ENCODE data around the gene SNTG2. TPM values are rescaled to one million over a fixed set of nuclear protein-coding genes. Genes with fewer than 3 reads are reported as not detected.

Gene SNTG2
- polyA plus RNA-seq, 3 donors = not detected

GRCh38 chr2:916935-917334 lies 33.7 kb upstream of the SNTG2 start:
- 95% methylated on average over 5 of the region's 7 CpGs for WGBS (ENCODE audit: insufficient coverage)
- H3K4me2 ChIP-seq (replicated peaks; ENCODE audit: extremely low read depth, low read length, poor library complexity, severe bottlenecking) = no peak overlapping the region
- no peaks in the 10 kb centered on the region for H3K36me3 Mint-ChIP-seq
- H3K79me2 ChIP-seq (ENCODE audit: insufficient read depth, low read length) = no peaks in the 10 kb centered on the region
- H3K27ac ChIP-seq (ENCODE audit: low read depth in 1 of 2, low read length in 2 of 2) = no peak overlapping the region
- no peak overlapping the region for H3K4me3 Mint-ChIP-seq
- peaks cover 0 to 8% (median 0%) of the 10 kb centered on the region in 3 donors for H3K27me3 Mint-ChIP-seq (ENCODE audit: low read depth in 3 of 3)
- no peak overlapping the region for H2AFZ ChIP-seq (ENCODE audit: insufficient read depth, low read depth, low read length, poor library complexity, severe bottlenecking)
- H3K9ac ChIP-seq (ENCODE audit: insufficient read depth, low read length, poor library complexity, severe bottlenecking) = no peak overlapping the region
- intact Hi-C loops (cut with micrococcal nuclease) = no loop called here
- H3K9me3 ChIP-seq (replicated peaks in 1 of 2; ENCODE audit: control insufficient read depth in 1 of 2, insufficient read depth in 1 of 2, low read length in 2 of 2) = peaks cover under 1 to 9% of the 10 kb centered on the region in 2 donors
- H3K27ac Mint-ChIP-seq = no peak overlapping the region
- H4K20me1 ChIP-seq (ENCODE audit: insufficient read depth, low read length) = no peaks in the 10 kb centered on the region
- H3K4me3 ChIP-seq (replicated peaks in 1 of 3; ENCODE audit: low read depth in 2 of 3, low read length in 3 of 3) = no peak overlapping the region
- H3K27me3 ChIP-seq (ENCODE audit: control insufficient read depth in 2 of 2, insufficient read depth in 2 of 2, low read length in 2 of 2) = no peaks in the 10 kb centered on the region
- H3K4me1 ChIP-seq (ENCODE audit: control insufficient read depth in 1 of 2, insufficient read depth in 2 of 2, low read length in 2 of 2) = no peaks in the 10 kb centered on the region
- H3K4me1 Mint-ChIP-seq = no peaks in the 10 kb centered on the region
- H3K9me3 Mint-ChIP-seq = peaks cover 0 to 14% (median 4%) of the 10 kb centered on the region in 7 donors
- no peak for DNase-seq
- H3K36me3 ChIP-seq (replicated peaks in 1 of 2; ENCODE audit: control insufficient read depth in 1 of 2, insufficient read depth in 2 of 2, low read length in 2 of 2) = no peaks in the 10 kb centered on the region
- no peak for TF ChIP-seq CTCF (IDR thresholded peaks at IDR 0.05)

GRCh38 chr2:919672-920071 lies 31.0 kb upstream of the SNTG2 start:
- no peaks in the 10 kb centered on the region for H3K27me3 ChIP-seq (ENCODE audit: control insufficient read depth in 2 of 2, insufficient read depth in 2 of 2, low read length in 2 of 2)
- no peaks in the 10 kb centered on the region for H3K36me3 Mint-ChIP-seq
- intact Hi-C loops (cut with micrococcal nuclease) = no loop called here
- no peaks in the 10 kb centered on the region for H3K79me2 ChIP-seq (ENCODE audit: insufficient read depth, low read length)
- no peak overlapping the region for H3K4me3 Mint-ChIP-seq
- no peak overlapping the region for H2AFZ ChIP-seq (ENCODE audit: insufficient read depth, low read depth, low read length, poor library complexity, severe bottlenecking)
- peaks cover 0 to 8% (median 3%) of the 10 kb centered on the region in 3 donors for H3K27me3 Mint-ChIP-seq (ENCODE audit: low read depth in 3 of 3)
- no peaks in the 10 kb centered on the region for H3K4me1 ChIP-seq (ENCODE audit: control insufficient read depth in 1 of 2, insufficient read depth in 2 of 2, low read length in 2 of 2)
- H3K9ac ChIP-seq (ENCODE audit: insufficient read depth, low read length, poor library complexity, severe bottlenecking) = no peak overlapping the region
- H4K20me1 ChIP-seq (ENCODE audit: insufficient read depth, low read length) = no peaks in the 10 kb centered on the region
- DNase-seq = no peak
- H3K9me3 Mint-ChIP-seq = peaks cover 0 to 8% (median under 1%) of the 10 kb centered on the region in 7 donors
- no peaks in the 10 kb centered on the region for H3K4me1 Mint-ChIP-seq
- no peaks in the 10 kb centered on the region for H3K36me3 ChIP-seq (replicated peaks in 1 of 2; ENCODE audit: control insufficient read depth in 1 of 2, insufficient read depth in 2 of 2, low read length in 2 of 2)
- peaks cover 0 to 4% of the 10 kb centered on the region in 2 donors for H3K9me3 ChIP-seq (replicated peaks in 1 of 2; ENCODE audit: control insufficient read depth in 1 of 2, insufficient read depth in 1 of 2, low read length in 2 of 2)
- no peak overlapping the region for H3K27ac Mint-ChIP-seq
- H3K4me3 ChIP-seq (replicated peaks in 1 of 3; ENCODE audit: low read depth in 2 of 3, low read length in 3 of 3) = no peak overlapping the region
- no peak overlapping the region for H3K27ac ChIP-seq (ENCODE audit: low read depth in 1 of 2, low read length in 2 of 2)
- TF ChIP-seq CTCF (IDR thresholded peaks at IDR 0.05) = no peak
- no peak overlapping the region for H3K4me2 ChIP-seq (replicated peaks; ENCODE audit: extremely low read depth, low read length, poor library complexity, severe bottlenecking)

All from CD14-positive monocyte (primary cell).